ENCODE measurements around the gene SPR. TPM values are rescaled to one million over a fixed set of nuclear protein-coding genes. Genes with fewer than 3 reads are reported as not detected.

The SPR gene
- total RNA-seq, 2 donors from 2014 or later, result 13.7 to 15.2 TPM

DNA sequence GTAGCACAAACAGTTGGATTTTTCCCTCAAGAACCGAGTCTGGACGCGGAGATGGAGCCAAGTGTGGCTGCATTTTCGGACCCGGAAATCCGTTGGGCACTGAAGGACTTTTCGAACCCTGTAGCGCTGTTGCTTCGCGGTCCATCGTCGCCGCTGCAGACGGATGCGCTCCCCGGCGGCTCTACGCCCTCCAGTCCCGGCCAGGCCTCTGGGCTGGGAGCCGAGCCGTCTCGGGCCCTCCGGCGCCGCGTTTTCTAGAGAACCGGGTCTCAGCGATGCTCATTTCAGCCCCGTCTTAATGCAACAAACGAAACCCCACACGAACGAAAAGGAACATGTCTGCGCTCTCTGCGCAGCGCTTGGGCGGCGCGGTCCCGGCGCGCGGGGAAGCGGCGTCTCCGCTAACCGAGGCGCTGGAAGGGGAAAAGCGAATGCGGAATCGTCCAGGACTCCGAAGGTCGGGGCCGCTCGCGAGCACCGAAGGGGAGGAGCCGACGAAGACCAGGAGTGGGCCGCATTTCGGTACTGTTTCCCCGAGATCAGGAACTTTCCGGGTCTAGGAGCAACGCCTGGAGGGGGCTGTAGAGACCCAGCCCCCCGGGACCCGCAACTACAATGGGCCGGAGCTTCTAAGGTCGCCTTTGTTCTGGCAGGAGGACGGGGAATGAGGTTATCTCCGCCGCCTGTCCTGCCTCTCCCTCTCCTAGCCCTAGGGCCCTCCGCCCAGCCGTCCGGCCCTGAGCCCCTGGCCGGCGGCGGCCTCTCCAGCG, 33.3 kb downstream of the SPR start:
- H3K36me3 ChIP-seq (ENCODE audit: control insufficient read depth, insufficient read depth, low read length), result no peaks in the 10 kb centered on the region
- peaks cover 18% of the 10 kb centered on the region for H3K27me3 Mint-ChIP-seq (ENCODE audit: insufficient read depth)
- peak overlapping the region; percentile 40 for H3K4me3 ChIP-seq (ENCODE audit: low read length)
- peaks cover 16% of the 10 kb centered on the region for H3K9me3 Mint-ChIP-seq
- H3K36me3 Mint-ChIP-seq (ENCODE audit: low read depth), result no peaks in the 10 kb centered on the region
- WGBS, 2 experiments (ENCODE audit: insufficient coverage in 1 of 2, insufficient read length in 1 of 2), result 1% methylated on average over 55 to 77 of the region's 77 CpGs
- peaks cover 21% of the 10 kb centered on the region for H3K4me1 ChIP-seq (ENCODE audit: control insufficient read depth, insufficient read depth, low read length)
- peak; percentile 89 for DNase-seq
- TF ChIP-seq CTCF (conservative IDR thresholded peaks at IDR 0.05), result no peak
- H3K9me3 ChIP-seq (ENCODE audit: control insufficient read depth, low read length), result no peaks in the 10 kb centered on the region
- H3K4me3 Mint-ChIP-seq, result peak overlapping the region; percentile 44
- H3K27me3 ChIP-seq (ENCODE audit: control insufficient read depth, insufficient read depth, low read length, poor library complexity, severe bottlenecking), result peaks cover 100% of the 10 kb centered on the region
- no peak overlapping the region for H3K9ac ChIP-seq (ENCODE audit: extremely low read depth, low read length, poor library complexity, severe bottlenecking)
- peaks cover 14% of the 10 kb centered on the region for H3K4me1 Mint-ChIP-seq
- H3K27ac Mint-ChIP-seq, result no peak overlapping the region
- H3K27ac ChIP-seq (ENCODE audit: low read depth, low read length), result no peak overlapping the region

GRCh38 chr2:72921088-72921851, 34.1 kb downstream of the SPR start:
- H3K4me3 ChIP-seq (ENCODE audit: low read length), result no peak overlapping the region

GRCh38 chr2:72921853-72922252, 34.6 kb downstream of the SPR start:
- Mint-ChIP-seq H3K4me1 (peaks cover 21% of the 10 kb centered on the region), H3K9me3 (peaks cover 16% of the 10 kb centered on the region), H3K4me3 (no peak overlapping the region), H3K27me3 (ENCODE audit: insufficient read depth) (peaks cover 5% of the 10 kb centered on the region), H3K27ac (no peak overlapping the region), H3K36me3 (ENCODE audit: low read depth) (no peaks in the 10 kb centered on the region)
- Histone ChIP-seq H3K27ac (ENCODE audit: low read depth, low read length) (no peak overlapping the region), H3K9ac (ENCODE audit: extremely low read depth, low read length, poor library complexity, severe bottlenecking) (no peak overlapping the region), H3K36me3 (ENCODE audit: control insufficient read depth, insufficient read depth, low read length) (no peaks in the 10 kb centered on the region), H3K4me3 (ENCODE audit: low read length) (no peak overlapping the region), H3K9me3 (ENCODE audit: control insufficient read depth, low read length) (no peaks in the 10 kb centered on the region), H3K4me1 (ENCODE audit: control insufficient read depth, insufficient read depth, low read length) (peaks cover 15% of the 10 kb centered on the region), H3K27me3 (ENCODE audit: control insufficient read depth, insufficient read depth, low read length, poor library complexity, severe bottlenecking) (peaks cover 100% of the 10 kb centered on the region)
- TF ChIP-seq CTCF (conservative IDR thresholded peaks at IDR 0.05), result no peak
- 25 to 46% methylated on average over 1 of the region's 1 CpG for WGBS, 2 experiments (ENCODE audit: insufficient coverage in 1 of 2, insufficient read length in 1 of 2)
- DNase-seq, result peak; percentile 41

More at GRCh38 chr2:72921088-72921851, 34.1 kb downstream of the SPR start:
- Mint-ChIP-seq H3K27ac (no peak overlapping the region), H3K36me3 (ENCODE audit: low read depth) (no peaks in the 10 kb centered on the region), H3K4me3 (no peak overlapping the region), H3K9me3 (peaks cover 16% of the 10 kb centered on the region), H3K27me3 (ENCODE audit: insufficient read depth) (peaks cover 11% of the 10 kb centered on the region), H3K4me1 (peaks cover 20% of the 10 kb centered on the region)
- Histone ChIP-seq H3K36me3 (ENCODE audit: control insufficient read depth, insufficient read depth, low read length) (no peaks in the 10 kb centered on the region), H3K27ac (ENCODE audit: low read depth, low read length) (no peak overlapping the region), H3K27me3 (ENCODE audit: control insufficient read depth, insufficient read depth, low read length, poor library complexity, severe bottlenecking) (peaks cover 100% of the 10 kb centered on the region), H3K4me1 (ENCODE audit: control insufficient read depth, insufficient read depth, low read length) (peaks cover 21% of the 10 kb centered on the region), H3K9me3 (ENCODE audit: control insufficient read depth, low read length) (no peaks in the 10 kb centered on the region), H3K9ac (ENCODE audit: extremely low read depth, low read length, poor library complexity, severe bottlenecking) (no peak overlapping the region)
- TF ChIP-seq CTCF (conservative IDR thresholded peaks at IDR 0.05), result no peak
- WGBS, 2 experiments (ENCODE audit: insufficient coverage in 1 of 2, insufficient read length in 1 of 2), result 9 to 16% methylated on average over 7 to 15 of the region's 15 CpGs
- peak; percentile 33 for DNase-seq
